GM21619 (cell line): Measurements from ENCODE around the gene MAMDC2.

Source experiments
- ATAC-seq: cut with Tn5 transposase; IDR thresholded peaks from one replicate; pipeline ENCODE4 v1.9.1; 2021; ENCODE audit not compliant: unreplicated experiment

MAMDC2 gene

DNA sequence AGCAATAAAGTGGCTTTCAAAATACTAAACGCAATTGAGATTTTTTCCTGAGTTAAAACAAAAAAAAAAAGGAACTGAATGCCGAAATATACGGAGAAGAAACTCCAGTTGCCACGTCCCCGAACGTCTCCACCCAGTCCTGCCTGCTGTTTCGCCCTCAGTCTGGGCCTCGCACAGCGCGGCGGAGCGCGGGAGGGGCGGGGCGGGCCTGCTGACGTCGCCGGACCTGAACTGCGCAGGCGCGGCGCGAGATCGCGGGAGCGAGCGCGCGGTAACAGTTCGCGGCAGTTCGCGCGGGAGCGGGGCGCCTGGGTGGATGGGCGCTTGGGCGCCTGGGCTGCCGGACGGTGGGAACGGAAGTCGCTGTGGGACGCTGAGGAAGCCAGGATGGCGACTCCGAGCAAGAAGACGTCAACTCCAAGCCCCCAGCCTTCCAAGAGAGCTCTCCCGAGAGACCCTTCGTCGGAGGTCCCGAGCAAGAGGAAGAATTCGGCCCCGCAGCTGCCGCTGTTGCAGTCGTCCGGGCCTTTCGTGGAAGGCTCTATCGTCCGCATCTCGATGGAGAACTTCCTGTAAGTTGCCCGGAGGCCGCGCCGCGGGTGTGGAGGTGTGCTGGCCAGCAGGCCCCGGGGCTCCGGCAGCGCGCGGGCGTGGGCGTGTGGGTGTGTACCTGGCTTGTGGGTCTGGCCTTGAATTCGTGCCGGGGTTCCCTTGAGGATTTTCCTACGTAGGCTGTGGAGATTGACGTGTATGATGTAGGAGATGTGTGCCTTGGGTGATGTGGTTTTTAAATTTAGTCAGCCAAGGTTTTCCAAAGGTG is 215.3 kb downstream of the MAMDC2 start, which contains the start of gene SMC5:
Gene SMC5, plus strand, starts transcription at position 287 of the 820 bp plus-strand sequence. Its CDS starts 101 bp downstream, at position 388.
- ATAC-seq = peak; percentile 81

- no peak for ATAC-seq
These were observed 215.8 kb downstream of the MAMDC2 start for GRCh38 chr9:70259512-70259802.

DNA sequence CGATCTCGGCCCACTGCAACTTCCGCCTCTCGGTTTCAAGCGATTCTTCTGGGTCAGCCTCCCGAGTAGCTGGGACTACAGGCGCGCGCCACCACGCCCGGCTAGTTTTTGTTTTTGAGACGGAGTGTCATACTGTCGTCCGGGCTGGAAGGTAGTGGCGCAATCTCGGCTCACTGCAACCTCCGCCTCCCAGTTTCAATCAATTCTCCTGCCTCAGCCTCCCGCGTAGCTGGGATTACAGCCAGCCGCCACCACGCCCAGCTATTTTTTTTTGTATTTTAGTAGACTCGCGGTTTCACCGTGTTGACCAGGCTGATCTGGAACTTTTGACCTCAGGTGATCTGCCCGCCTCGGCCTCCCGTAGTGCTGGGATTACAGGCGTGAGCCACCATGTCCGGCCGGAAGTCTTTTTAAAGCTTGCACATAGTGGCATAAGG is 216.4 kb downstream of the MAMDC2 start:
- no peak for ATAC-seq

DNA sequence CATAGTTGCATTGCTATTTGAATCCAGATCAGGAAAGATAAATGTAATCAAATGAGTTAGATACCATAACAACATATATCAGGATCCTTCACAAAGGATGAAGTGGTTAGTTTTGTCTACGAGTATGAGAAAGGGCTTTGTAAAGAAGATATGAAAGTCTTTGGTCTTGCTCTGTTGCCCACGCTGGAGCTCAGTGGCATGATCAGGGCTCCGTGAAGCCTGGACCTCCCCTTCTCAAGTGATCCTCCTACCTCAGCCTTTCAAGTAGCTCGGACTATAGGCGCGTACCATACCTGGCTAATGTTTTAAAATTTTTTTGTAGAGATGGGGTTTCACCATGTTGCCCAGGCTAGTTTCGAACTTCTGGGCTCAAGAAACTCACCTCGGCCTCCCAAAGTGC is 217.0 kb downstream of the MAMDC2 start:
- ATAC-seq = no peak

GRCh38 chr9:70261131-70261870 is 217.7 kb downstream of the MAMDC2 start:
- ATAC-seq = no peak

DNA sequence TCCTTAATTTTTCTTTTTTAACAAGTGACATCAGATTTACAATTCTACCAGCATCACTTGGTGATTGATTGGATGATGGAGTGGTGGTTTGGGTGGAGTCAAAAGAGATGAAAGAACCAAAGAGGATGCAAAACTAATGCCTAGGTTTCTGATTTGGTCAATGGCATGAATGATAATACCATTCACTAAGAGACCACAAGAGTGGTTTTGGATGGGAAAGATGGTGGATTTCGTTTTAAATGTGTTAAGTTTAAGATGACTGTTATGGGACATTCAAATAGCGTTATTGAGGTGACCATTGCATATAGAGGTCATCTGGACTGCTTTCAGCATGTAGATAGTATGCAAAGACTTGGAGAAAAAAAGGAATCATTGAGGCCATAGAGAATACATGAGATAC is 218.7 kb downstream of the MAMDC2 start:
- no peak for ATAC-seq

DNA sequence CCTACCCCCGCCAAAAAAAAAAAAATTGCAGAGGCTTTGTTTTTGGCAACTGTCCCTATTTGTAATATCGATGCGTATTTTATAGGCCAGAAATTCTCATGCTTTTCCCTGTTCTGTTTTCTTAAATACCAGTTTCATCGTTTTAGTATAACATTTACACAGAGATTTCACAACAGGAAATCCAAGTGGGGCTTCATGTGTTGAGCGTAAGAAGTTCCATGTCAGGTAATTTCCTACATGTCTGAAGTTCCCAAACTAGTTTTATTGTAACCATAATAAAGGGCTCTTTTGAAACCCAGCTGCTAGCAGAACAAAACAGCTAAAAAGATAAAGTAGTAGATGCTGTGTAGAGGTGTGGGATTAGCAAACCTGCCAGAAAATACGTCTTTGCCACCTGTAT is 219.3 kb downstream of the MAMDC2 start:
- ATAC-seq = no peak

DNA sequence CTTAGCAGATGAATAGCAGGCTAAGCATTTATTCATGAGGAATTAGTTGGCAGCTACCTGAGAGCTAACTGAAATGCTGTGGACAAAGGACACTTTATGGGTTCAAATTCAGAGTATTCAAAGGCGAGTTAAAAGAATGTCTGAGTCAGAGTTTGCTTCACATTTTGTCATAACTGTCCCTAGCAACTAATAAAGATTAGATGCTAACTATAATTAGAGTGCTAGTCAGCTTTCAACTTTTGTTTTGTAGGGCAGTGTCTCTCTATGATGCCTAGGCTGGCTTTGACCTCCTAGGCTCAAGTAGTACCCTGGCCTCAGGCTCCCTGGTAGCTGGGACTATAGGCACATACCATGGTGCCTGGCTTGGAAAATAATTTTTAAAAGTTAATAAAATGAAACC is 219.8 kb downstream of the MAMDC2 start:
- no peak for ATAC-seq
